BE2C (cell line): ENCODE data around the gene LIMCH1.
A peak's percentile ranks its signal among the peaks of the same experiment; 100 is the strongest.

Source experiments
- DNase-seq: peaks from one replicate; pipeline ENCODE4 v3.0.0-alpha.2; 2020
- H3K27me3 ChIP-seq: fragments of 250-450 bp; sonication (Bioruptor Pico); 2 replicates; pipeline ENCODE4 v1.5.1; 2020; ENCODE audit warnings: mild to moderate bottlenecking
- H3K36me3 ChIP-seq: fragments of 250-450 bp; sonication (Bioruptor Pico); 2 replicates; pipeline ENCODE4 v1.5.1; 2020; ENCODE audit warnings: mild to moderate bottlenecking
- H3K4me1 ChIP-seq: fragments of 250-450 bp; sonication (Bioruptor Pico); 2 replicates; pipeline ENCODE4 v1.5.1; 2020
- H3K4me3 ChIP-seq: 2 replicates; pipeline ENCODE4 v1.5.1; 2011; ENCODE audit warnings: low read depth, low read length
- H3K9me3 ChIP-seq: fragments of 250-450 bp; sonication (Bioruptor Pico); 2 replicates; pipeline ENCODE4 v1.5.1; 2020
- TF ChIP-seq, protein P1 (sequence below): IDR thresholded peaks from 2 replicates; pipeline ENCODE4 v1.5.1; 2012; ENCODE audit warnings: mild to moderate bottlenecking, low read depth, low read length

Gene LIMCH1

DNA sequence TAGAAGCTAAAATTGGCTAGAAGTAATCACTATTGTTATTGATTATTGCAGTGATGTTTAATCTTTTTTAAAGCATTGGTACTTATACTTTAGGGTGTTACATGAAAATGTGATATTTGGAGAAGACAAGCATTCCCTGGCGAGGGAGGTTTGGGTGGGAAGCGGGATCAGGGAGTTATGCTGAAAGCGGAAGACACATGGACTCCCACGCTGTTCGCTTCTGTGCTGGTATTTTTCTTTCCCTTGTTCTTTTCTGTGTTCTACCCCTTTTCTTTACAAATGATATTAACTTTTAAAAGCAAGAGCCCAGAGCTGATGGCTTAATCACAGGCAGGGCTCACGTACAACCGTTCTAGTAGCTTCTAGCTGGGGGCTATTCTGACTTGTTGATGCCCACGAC, 148.9 kb downstream of the LIMCH1 start:
- H3K9me3 ChIP-seq: no peaks in the 10 kb centered on the region
- no peak overlapping the region for H3K4me3 ChIP-seq
- DNase-seq: no peak
- H3K4me1 ChIP-seq: peaks cover 7% of the 10 kb centered on the region
- H3K27me3 ChIP-seq: no peaks in the 10 kb centered on the region
- peaks cover 88% of the 10 kb centered on the region for H3K36me3 ChIP-seq
- TF ChIP-seq, protein P1, sequence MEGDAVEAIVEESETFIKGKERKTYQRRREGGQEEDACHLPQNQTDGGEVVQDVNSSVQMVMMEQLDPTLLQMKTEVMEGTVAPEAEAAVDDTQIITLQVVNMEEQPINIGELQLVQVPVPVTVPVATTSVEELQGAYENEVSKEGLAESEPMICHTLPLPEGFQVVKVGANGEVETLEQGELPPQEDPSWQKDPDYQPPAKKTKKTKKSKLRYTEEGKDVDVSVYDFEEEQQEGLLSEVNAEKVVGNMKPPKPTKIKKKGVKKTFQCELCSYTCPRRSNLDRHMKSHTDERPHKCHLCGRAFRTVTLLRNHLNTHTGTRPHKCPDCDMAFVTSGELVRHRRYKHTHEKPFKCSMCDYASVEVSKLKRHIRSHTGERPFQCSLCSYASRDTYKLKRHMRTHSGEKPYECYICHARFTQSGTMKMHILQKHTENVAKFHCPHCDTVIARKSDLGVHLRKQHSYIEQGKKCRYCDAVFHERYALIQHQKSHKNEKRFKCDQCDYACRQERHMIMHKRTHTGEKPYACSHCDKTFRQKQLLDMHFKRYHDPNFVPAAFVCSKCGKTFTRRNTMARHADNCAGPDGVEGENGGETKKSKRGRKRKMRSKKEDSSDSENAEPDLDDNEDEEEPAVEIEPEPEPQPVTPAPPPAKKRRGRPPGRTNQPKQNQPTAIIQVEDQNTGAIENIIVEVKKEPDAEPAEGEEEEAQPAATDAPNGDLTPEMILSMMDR: no peak

DNA sequence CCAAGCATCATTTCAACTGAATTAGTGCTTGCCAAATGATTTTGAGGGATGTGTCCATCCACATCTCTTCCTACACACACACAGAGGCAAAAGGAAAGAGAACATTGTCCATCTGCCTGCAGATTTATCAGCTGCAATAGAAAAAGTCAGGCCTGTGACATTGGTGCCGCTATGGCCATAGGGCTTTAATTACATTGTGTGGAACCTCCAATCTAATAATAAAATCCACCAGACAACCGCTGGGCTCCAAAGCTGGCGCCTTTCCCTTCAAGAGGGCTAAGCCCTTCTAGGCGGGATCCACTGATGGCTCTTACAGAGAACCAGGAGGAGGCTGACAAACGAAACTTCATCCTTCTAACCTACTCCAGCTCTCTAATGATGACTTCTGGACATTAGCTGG, 150.0 kb downstream of the LIMCH1 start:
- Histone ChIP-seq H3K27me3 (no peaks in the 10 kb centered on the region), H3K36me3 (peaks cover 86% of the 10 kb centered on the region), H3K4me3 (no peak overlapping the region), H3K4me1 (peaks cover 7% of the 10 kb centered on the region), H3K9me3 (no peaks in the 10 kb centered on the region)
- TF ChIP-seq, protein P1: no peak
- peak; percentile 61 for DNase-seq

GRCh38 chr4:41692717-41693345, 154.9 kb downstream of the LIMCH1 start:
- H3K36me3 ChIP-seq: peaks cover 54% of the 10 kb centered on the region
- H3K4me3 ChIP-seq: no peak overlapping the region
- TF ChIP-seq, protein P1: peak; percentile 97
- H3K27me3 ChIP-seq: no peaks in the 10 kb centered on the region
- H3K4me1 ChIP-seq: peaks cover 10% of the 10 kb centered on the region
- H3K9me3 ChIP-seq: no peaks in the 10 kb centered on the region
- peak; percentile 69 for DNase-seq

- DNase-seq: peak; percentile 17
- H3K4me1 ChIP-seq: peaks cover 12% of the 10 kb centered on the region
- TF ChIP-seq, protein P1: peak; percentile 74
- peaks cover 53% of the 10 kb centered on the region for H3K36me3 ChIP-seq
- no peaks in the 10 kb centered on the region for H3K27me3 ChIP-seq
- no peaks in the 10 kb centered on the region for H3K9me3 ChIP-seq
- H3K4me3 ChIP-seq: no peak overlapping the region
Measured at GRCh38 chr4:41693629-41694028, 155.7 kb downstream of the LIMCH1 start.

DNA sequence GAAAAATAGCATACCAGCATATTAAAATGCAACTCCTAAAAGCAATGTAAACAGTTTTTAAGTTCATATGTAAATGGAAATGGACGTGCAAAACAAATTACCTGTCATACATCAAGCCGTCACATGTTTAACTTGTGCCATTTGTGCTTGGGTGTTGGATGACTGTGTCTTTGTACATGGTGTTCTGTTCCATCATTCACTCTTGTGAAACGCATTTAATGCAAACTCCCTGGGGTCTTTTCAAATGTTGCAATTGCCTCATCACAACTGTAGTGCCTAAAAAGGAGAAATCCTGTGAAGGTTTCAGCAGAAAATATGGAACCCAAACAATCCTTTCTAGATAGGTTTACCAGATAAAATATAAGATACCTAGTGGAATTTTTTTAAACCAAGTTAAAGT, 158.2 kb downstream of the LIMCH1 start:
- H3K9me3 ChIP-seq: no peaks in the 10 kb centered on the region
- peaks cover 13% of the 10 kb centered on the region for H3K4me1 ChIP-seq
- peaks cover 30% of the 10 kb centered on the region for H3K36me3 ChIP-seq
- H3K4me3 ChIP-seq: no peak overlapping the region
- no peak for DNase-seq
- no peaks in the 10 kb centered on the region for H3K27me3 ChIP-seq
- TF ChIP-seq, protein P1: no peak

DNA sequence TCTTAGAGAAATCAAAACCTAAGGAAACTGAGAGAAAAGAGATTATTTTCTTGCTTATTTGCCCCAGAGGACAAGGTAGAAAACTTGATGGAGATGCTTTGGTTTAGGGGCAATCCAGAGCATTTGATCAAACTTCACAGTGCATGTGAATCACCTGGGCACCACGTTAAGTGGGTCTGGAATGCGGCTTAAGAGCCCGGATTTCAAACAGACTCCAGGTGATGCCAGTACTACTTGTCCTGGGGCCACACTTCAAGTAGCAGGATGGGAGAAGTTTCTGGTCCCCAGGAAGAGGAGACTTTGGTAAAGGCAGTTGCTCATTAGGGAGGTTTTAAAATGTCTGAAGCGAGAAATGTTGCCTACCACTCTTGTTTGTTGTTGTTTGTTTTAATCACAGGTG, 158.8 kb downstream of the LIMCH1 start:
- TF ChIP-seq, protein P1: no peak

More for the DNA sequence above, 158.8 kb downstream of the LIMCH1 start:
- Histone ChIP-seq H3K36me3 (peaks cover 28% of the 10 kb centered on the region), H3K9me3 (no peaks in the 10 kb centered on the region), H3K4me1 (peaks cover 13% of the 10 kb centered on the region), H3K4me3 (no peak overlapping the region), H3K27me3 (no peaks in the 10 kb centered on the region)
- no peak for DNase-seq
